WTC11 (cell line): Measurements from ENCODE around the gene RAC3. TPM values are rescaled to one million over a fixed set of nuclear protein-coding genes. Genes with fewer than 3 reads are reported as not detected.

ENCODE experiments used
- ATAC-seq: fragments of 200-7000 bp; cut with Tn5 transposase; 2 replicates; pipeline ENCODE4 v1.10.0; 2021; ENCODE audit warnings: mild to moderate bottlenecking, moderate library complexity
- CTCF ChIA-PET: fragments of 300-600 bp; sonication (Branson Sonifier 250); formaldehyde crosslinking; loops from one replicate; lab custom pipeline; 2021; ENCODE audit warnings: antibody characterized with exemption; lab: Charles Lee
- POLR2A ChIA-PET: fragments of 350-600 bp; sonication (Branson Sonifier 250); formaldehyde crosslinking; loops from one replicate; lab custom pipeline; 2021; ENCODE audit warnings: antibody characterized with exemption; lab: Charles Lee
- DNase-seq: peaks from one replicate; pipeline ENCODE4 v3.0.0; 2021; ENCODE audit warnings: low spot score
- H3K27ac Mint-ChIP-seq: 2 replicates; pipeline ENCODE4 v1.8.0; 2021; ENCODE audit warnings: mixed read lengths
- H3K27me3 Mint-ChIP-seq: 2 replicates; pipeline ENCODE4 v1.8.0; 2021; ENCODE audit warnings: low read depth, mild to moderate bottlenecking, moderate library complexity, mixed read lengths
- H3K36me3 Mint-ChIP-seq: 2 replicates; pipeline ENCODE4 v1.8.0; 2021; ENCODE audit warnings: mixed read lengths
- H3K4me1 Mint-ChIP-seq: 2 replicates; pipeline ENCODE4 v1.8.0; 2022; ENCODE audit warnings: mixed read lengths
- H3K4me3 Mint-ChIP-seq: 2 replicates; pipeline ENCODE4 v1.8.0; 2021; ENCODE audit warnings: mild to moderate bottlenecking, moderate library complexity, mixed read lengths
- H3K9me3 Mint-ChIP-seq: 2 replicates; pipeline ENCODE4 v1.8.0; 2021; ENCODE audit warnings: mixed read lengths
- ATF6 ChIP-seq: sonication (generic); formaldehyde crosslinking; IDR thresholded peaks from 2 replicates; pipeline ENCODE4 v1.8.1; 2023; ENCODE audit warnings: mild to moderate bottlenecking, missing genetic modification reagents
- CREM ChIP-seq: sonication (generic); formaldehyde crosslinking; IDR thresholded peaks from 2 replicates; pipeline ENCODE4 v1.8.1; 2022; ENCODE audit warnings: mild to moderate bottlenecking, missing genetic modification reagents, moderate library complexity
- ELF4 ChIP-seq: sonication (generic); formaldehyde crosslinking; IDR thresholded peaks from 2 replicates; pipeline ENCODE4 v1.8.1; 2022; ENCODE audit warnings: low read depth, mild to moderate bottlenecking, moderate library complexity, missing genetic modification reagents
- FOXP1 ChIP-seq: sonication (generic); formaldehyde crosslinking; IDR thresholded peaks from 2 replicates; pipeline ENCODE4 v1.8.0; 2022; ENCODE audit warnings: missing genetic modification reagents, mild to moderate bottlenecking, moderate library complexity, borderline replicate concordance
- FOXP4 ChIP-seq: sonication (generic); formaldehyde crosslinking; IDR thresholded peaks from 2 replicates; pipeline ENCODE4 v1.8.0; 2022; ENCODE audit warnings: mild to moderate bottlenecking, missing genetic modification reagents
- GABPB1 ChIP-seq: sonication (generic); formaldehyde crosslinking; IDR thresholded peaks from 2 replicates; pipeline ENCODE4 v1.8.1; 2023; ENCODE audit warnings: mild to moderate bottlenecking, missing genetic modification reagents
- JUN ChIP-seq: sonication (generic); formaldehyde crosslinking; IDR thresholded peaks from 2 replicates; pipeline ENCODE4 v1.8.0; 2023; ENCODE audit warnings: mild to moderate bottlenecking, missing genetic modification reagents
- MAX ChIP-seq: sonication (generic); formaldehyde crosslinking; IDR thresholded peaks from 2 replicates; pipeline ENCODE4 v1.8.0; 2022; ENCODE audit warnings: mild to moderate bottlenecking, missing genetic modification reagents
- MYBL2 ChIP-seq: sonication (generic); formaldehyde crosslinking; IDR thresholded peaks from 2 replicates; pipeline ENCODE4 v1.8.1; 2023; ENCODE audit warnings: mild to moderate bottlenecking, moderate library complexity, missing genetic modification reagents
- PRRX2 ChIP-seq: fragments of 250-450 bp; sonication (Bioruptor Pico); IDR thresholded peaks from 2 replicates; pipeline ENCODE4 v1.8.0; 2021; ENCODE audit warnings: mild to moderate bottlenecking
- TEAD1 ChIP-seq: sonication (generic); formaldehyde crosslinking; IDR thresholded peaks from 2 replicates; pipeline ENCODE4 v1.8.0; 2022; ENCODE audit warnings: mild to moderate bottlenecking, missing genetic modification reagents
- ZNF416 ChIP-seq: fragments of 250-450 bp; sonication (Bioruptor Pico); IDR thresholded peaks from 2 replicates; pipeline ENCODE4 v1.9.0; 2021; ENCODE audit warnings: mild to moderate bottlenecking, inconsistent platforms
- ZNF512 ChIP-seq: sonication (generic); formaldehyde crosslinking; IDR thresholded peaks from 2 replicates; pipeline ENCODE4 v1.8.1; 2022; ENCODE audit warnings: missing genetic modification reagents, borderline replicate concordance
- total RNA-seq: library from RNA; stranded (reverse); gene quantifications from 3 replicates; pipeline ENCODE4 v1.2.3, GENCODE V29; 2021
- TF ChIP-seq, protein P1 (sequence below): sonication (generic); formaldehyde crosslinking; IDR thresholded peaks from 2 replicates; pipeline ENCODE4 v1.8.1; 2023; ENCODE audit warnings: mild to moderate bottlenecking, moderate library complexity, missing genetic modification reagents

The RAC3 gene
- total RNA-seq, 1 experiment from 2014 or later: 163 TPM

- no peak for TF ChIP-seq MYBL2 (CRISPR knock-in tag)
- 0 out of 2 replicates have a peak, but pooled peaks have one; percentile 32 for TF ChIP-seq GABPB1 (CRISPR knock-in tag)
- Mint-ChIP-seq H3K27ac (no peak overlapping the region), H3K4me3 (peak overlapping the region; percentile 78), H3K27me3 (no peaks in the 10 kb centered on the region; the same call in 1 of the 2 replicates), H3K4me1 (peaks cover 11% of the 10 kb centered on the region), H3K36me3 (no peaks in the 10 kb centered on the region; the same call in 1 of the 2 replicates), H3K9me3 (no peaks in the 10 kb centered on the region)
- CTCF ChIA-PET: interaction anchor here (0.6 to 8.8 kb wide), 17 partner anchors 10 to 281 kb away, joined by 3 to 119 read pairs (median 7); partner anchors contain the start of genes DCXR, MAFG, NOTUM and RAC3
- ATAC-seq (no peak), DNase-seq (peak; percentile 55)
- POLR2A ChIA-PET: no interaction called here
These were observed 10.2 kb upstream of the RAC3 start for GRCh38 chr17:82021107-82021899.

- no peaks in the 10 kb centered on the region; the same call in 1 of the 2 replicates for H3K36me3 Mint-ChIP-seq
- peak overlapping the region; percentile 78 for H3K4me3 Mint-ChIP-seq
- ChIA-PET POLR2A (no interaction called here), CTCF (interaction anchor here (0.7 to 8.8 kb wide), 14 partner anchors 9 to 196 kb away, joined by 3 to 119 read pairs (median 5); partner anchors contain the start of genes DCXR, MAFG, NOTUM and RAC3)
- DNase-seq: no peak
- no peak for TF ChIP-seq JUN (CRISPR knock-in tag)
- 0 out of 2 replicates have a peak, but pooled peaks have one; percentile 1 for TF ChIP-seq FOXP1 (CRISPR knock-in tag)
- H3K4me1 Mint-ChIP-seq: peaks cover 11% of the 10 kb centered on the region
- H3K27me3 Mint-ChIP-seq: no peaks in the 10 kb centered on the region; the same call in 1 of the 2 replicates
- no peak for ATAC-seq
- H3K9me3 Mint-ChIP-seq: no peaks in the 10 kb centered on the region
- H3K27ac Mint-ChIP-seq: no peak overlapping the region
These were observed 9.6 kb upstream of the RAC3 start for GRCh38 chr17:82021900-82022309.

GRCh38 chr17:82022310-82022980 lies 9.0 kb upstream of the RAC3 start, which contains the start of gene CENPX:
Gene CENPX, minus strand, starts transcription at chr17:82022878. Its CDS starts 17 bp downstream, at chr17:82022861.
- no peak for DNase-seq
- POLR2A ChIA-PET: interaction anchor here (1.0 to 2.7 kb wide), 5 partner anchors 9 to 99 kb away, joined by 3 to 9 read pairs (median 5); partner anchors contain the start of genes DCXR and RAC3
- CTCF ChIA-PET: interaction anchor here (0.7 to 8.8 kb wide), 21 partner anchors 8 to 214 kb away, joined by 3 to 119 read pairs (median 5); partner anchors contain the start of genes DCXR, NOTUM and RAC3
- H3K9me3 Mint-ChIP-seq: no peaks in the 10 kb centered on the region
- no peaks in the 10 kb centered on the region; the same call in 1 of the 2 replicates for H3K36me3 Mint-ChIP-seq
- no peak for ATAC-seq
- no peak within 1 kb of the TSS for H3K27ac Mint-ChIP-seq
- peaks cover 11% of the 10 kb centered on the region for H3K4me1 Mint-ChIP-seq
- no peak for TF ChIP-seq ATF6 (CRISPR knock-in tag)
- TF ChIP-seq TEAD1 (CRISPR knock-in tag): peak; percentile 34; the same call in 1 of the 2 replicates
- TF ChIP-seq MAX (CRISPR knock-in tag): peak; percentile 38; the same call in 1 of the 2 replicates
- no peak for TF ChIP-seq JUN (CRISPR knock-in tag)
- no peak for TF ChIP-seq ELF4 (CRISPR knock-in tag)
- TF ChIP-seq ZNF512 (CRISPR knock-in tag): no peak
- peak; percentile 38; the same call in 1 of the 2 replicates for TF ChIP-seq FOXP4 (CRISPR knock-in tag)
- peak; percentile 61; the same call in 1 of the 2 replicates for TF ChIP-seq FOXP1 (CRISPR knock-in tag)
- peak; percentile 54; the same call in 1 of the 2 replicates for TF ChIP-seq ZNF416 (CRISPR knock-in tag)
- TF ChIP-seq CREM (CRISPR knock-in tag): no peak
- TF ChIP-seq, protein P1, sequence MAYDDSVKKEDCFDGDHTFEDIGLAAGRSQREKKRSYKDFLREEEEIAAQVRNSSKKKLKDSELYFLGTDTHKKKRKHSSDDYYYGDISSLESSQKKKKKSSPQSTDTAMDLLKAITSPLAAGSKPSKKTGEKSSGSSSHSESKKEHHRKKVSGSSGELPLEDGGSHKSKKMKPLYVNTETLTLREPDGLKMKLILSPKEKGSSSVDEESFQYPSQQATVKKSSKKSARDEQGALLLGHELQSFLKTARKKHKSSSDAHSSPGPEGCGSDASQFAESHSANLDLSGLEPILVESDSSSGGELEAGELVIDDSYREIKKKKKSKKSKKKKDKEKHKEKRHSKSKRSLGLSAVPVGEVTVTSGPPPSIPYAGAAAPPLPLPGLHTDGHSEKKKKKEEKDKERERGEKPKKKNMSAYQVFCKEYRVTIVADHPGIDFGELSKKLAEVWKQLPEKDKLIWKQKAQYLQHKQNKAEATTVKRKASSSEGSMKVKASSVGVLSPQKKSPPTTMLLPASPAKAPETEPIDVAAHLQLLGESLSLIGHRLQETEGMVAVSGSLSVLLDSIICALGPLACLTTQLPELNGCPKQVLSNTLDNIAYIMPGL (CRISPR knock-in tag): 0 out of 2 replicates have a peak, but pooled peaks have one; percentile 46
- no peak for TF ChIP-seq PRRX2
- TF ChIP-seq, all 79 proteins: peak for 6
- Mint-ChIP-seq H3K27me3 (no peaks in the 10 kb centered on the region; the same call in 1 of the 2 replicates), H3K4me3 (peak within 1 kb of the TSS; percentile 78)
